A549 (cell line): ENCODE results near the gene SMURF1.

Experiments
- CEBPB ChIP-seq, 2 experiments: fragments of >200 bp in 1 of 2; sonication (Bioruptor Twin) in 1 of 2; formaldehyde crosslinking in 1 of 2; IDR thresholded peaks; 2 replicates each; pipeline ENCODE4 v1.6.1; 2012 to 2016
- CTCF ChIP-seq: fragments of >200 bp; sonication (Bioruptor Twin); formaldehyde crosslinking; IDR thresholded peaks from 3 replicates; pipeline ENCODE4 v1.5.1; 2016
- ELK1 ChIP-seq: fragments of 150-350 bp; IDR thresholded peaks from 2 replicates; pipeline ENCODE4 v1.6.1; 2014; ENCODE audit warnings: low read depth, mild to moderate bottlenecking, low read length
- EP300 ChIP-seq, 2 experiments: fragments of >200 bp; sonication (Bioruptor Twin); formaldehyde crosslinking; IDR thresholded peaks; 2 replicates in 1 of 2; 3 replicates in 1 of 2; pipeline ENCODE4 v1.6.1; 2016 to 2017
- JUN ChIP-seq, 2 experiments: fragments of >200 bp; sonication (Bioruptor Twin); formaldehyde crosslinking; IDR thresholded peaks; 2 replicates in 1 of 2; 3 replicates in 1 of 2; pipeline ENCODE4 v1.6.1; 2016 to 2017
- KDM5A ChIP-seq: fragments of 200-600 bp; sonication (generic); IDR thresholded peaks from 2 replicates; pipeline ENCODE4 v1.6.1; 2016; ENCODE audit warnings: antibody characterized with exemption, mild to moderate bottlenecking
- MAX ChIP-seq: IDR thresholded peaks from 2 replicates; pipeline ENCODE4 v1.6.1; 2012
- POLR2A ChIP-seq: IDR thresholded peaks from 2 replicates; pipeline ENCODE4 v1.6.1; 2012; ENCODE audit warnings: mild to moderate bottlenecking, low read length
- POLR2AphosphoS2 ChIP-seq: conservative IDR thresholded peaks from 2 replicates; pipeline ENCODE4 v1.6.1; 2012; ENCODE audit warnings: low read length, improper control_type of control experiment, inconsistent platforms

- TF ChIP-seq KDM5A (no peak), MAX (no peak), POLR2A (no peak), CTCF (no peak), ELK1 (no peak), EP300 (IDR thresholded peaks at IDR 0.05) (no peak), JUN (IDR thresholded peaks at IDR 0.05) (no peak), CEBPB (IDR thresholded peaks at IDR 0.05) (no peak), POLR2AphosphoS2 (no peak)
These were observed 148.3 kb downstream of the SMURF1 start for GRCh38 chr7:98995523-98996149.
